HG03108 (cell line): ENCODE results near the gene GAREM1.
A peak's percentile ranks its signal among the peaks of the same experiment; 100 is the strongest.
"Not testable (repeated sequence)": the region's sequence is repeated elsewhere in the genome, so short reads cannot be mapped to it uniquely, and the experiment has no call there.

ENCODE experiments used
- ATAC-seq: cut with Tn5 transposase; IDR thresholded peaks from one replicate; pipeline ENCODE4 v1.9.1; 2021; ENCODE audit warnings: moderate library complexity; ENCODE audit not compliant: unreplicated experiment

GAREM1 gene

DNA sequence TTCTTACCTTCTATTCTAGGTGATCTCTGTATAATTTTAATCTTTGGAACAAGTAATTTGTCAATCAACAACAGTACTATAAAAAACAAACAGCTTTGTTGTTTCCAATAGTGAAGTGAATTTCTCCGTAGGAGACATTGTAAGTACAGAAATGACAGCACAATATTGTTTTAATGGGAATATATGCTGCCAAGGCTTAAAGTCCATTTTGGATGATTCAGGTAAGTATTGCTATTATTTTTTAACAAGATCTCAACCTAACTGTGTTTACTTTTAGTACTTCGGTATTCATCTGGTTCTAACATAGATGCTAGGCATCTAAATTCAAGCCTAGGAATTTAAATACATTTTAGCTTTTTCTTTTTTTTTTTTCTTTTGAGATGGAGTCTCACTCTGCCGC is 175.1 kb downstream of the GAREM1 start:
- no peak for ATAC-seq

- ATAC-seq: no peak
Measured at GRCh38 chr18:32293107-32293506, 177.6 kb downstream of the GAREM1 start.

- ATAC-seq: not testable (repeated sequence)
Measured at GRCh38 chr18:32291623-32292022, 179.1 kb downstream of the GAREM1 start.

DNA sequence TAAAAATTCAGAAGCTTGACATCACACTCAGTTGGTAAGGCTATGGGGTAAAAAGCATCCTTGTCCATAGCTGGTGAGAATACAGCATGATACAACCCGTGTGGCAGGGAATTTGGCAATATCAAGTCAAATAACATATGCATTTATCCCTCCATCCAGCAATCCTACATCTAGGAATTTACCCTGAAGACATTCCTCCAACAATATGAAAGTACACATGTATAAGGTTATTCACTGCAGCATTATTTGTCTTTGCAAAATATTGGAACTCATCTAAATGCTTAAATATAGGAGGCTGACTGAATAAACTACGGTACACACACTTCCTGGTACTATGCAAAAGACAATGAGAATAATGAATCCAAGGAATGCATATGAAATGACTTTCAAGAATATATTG is 179.9 kb downstream of the GAREM1 start:
- ATAC-seq: no peak

- ATAC-seq: peak; percentile 69
Measured at GRCh38 chr18:32289483-32290075, 181.1 kb downstream of the GAREM1 start.

DNA sequence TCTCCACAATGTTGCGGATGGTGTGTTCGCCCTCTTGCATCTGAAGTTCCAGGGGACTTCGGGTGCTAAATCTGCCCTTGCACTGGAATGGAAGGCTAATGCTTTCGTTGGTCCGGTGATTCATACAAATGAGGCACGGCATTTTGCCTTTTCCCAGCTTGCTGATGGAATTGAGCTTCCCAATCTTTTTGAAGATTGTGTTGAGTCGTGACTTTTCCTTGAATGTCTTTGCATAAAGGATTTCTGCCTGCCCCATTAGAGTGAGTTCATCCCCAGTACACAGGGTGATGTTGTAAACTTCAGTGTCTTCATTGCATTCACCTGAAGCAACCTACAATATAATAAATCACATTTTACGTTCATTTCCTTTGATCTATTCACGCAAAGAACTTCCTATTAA is 182.8 kb downstream of the GAREM1 start:
- no peak for ATAC-seq

GRCh38 chr18:32287249-32287648 is 183.4 kb downstream of the GAREM1 start:
- ATAC-seq: no peak

DNA sequence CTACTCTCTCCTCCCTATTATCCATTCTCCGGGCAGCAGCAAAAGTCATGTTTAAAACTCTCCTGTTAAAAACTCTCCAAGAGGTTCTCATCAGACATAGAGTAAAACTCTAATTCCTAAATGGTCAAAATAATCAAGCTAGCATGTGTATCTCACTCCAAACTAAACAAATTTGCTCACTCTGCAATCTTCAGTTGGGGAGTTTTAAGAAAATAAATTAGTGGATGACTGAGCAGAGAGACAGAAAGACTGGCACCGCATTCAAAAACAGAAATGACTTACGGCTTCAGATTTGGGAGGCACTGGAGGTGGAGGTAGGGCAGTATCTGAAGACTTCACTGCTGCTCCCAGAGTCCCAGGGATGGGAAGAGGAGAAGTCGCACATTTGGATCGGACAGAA is 183.9 kb downstream of the GAREM1 start:
- ATAC-seq: no peak

DNA sequence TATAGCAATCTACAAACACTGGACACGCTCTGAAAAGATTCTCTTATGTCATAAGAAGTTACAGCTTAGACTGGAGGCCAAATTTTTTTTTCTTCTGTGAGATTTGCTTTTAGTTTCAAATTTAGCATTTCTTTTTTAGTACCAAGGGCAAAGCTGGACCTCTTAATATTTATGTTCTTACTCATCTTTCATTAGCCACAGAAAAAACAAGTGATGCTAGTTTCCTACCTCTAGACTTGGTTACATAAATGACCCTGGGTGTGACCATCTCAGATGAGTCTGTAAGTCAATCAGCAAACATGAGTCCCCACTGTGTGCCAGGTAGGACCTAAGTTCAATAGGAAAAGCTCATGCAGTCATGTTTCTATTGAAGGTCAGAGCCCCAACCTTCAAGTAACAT is 186.4 kb downstream of the GAREM1 start:
- ATAC-seq: no peak

DNA sequence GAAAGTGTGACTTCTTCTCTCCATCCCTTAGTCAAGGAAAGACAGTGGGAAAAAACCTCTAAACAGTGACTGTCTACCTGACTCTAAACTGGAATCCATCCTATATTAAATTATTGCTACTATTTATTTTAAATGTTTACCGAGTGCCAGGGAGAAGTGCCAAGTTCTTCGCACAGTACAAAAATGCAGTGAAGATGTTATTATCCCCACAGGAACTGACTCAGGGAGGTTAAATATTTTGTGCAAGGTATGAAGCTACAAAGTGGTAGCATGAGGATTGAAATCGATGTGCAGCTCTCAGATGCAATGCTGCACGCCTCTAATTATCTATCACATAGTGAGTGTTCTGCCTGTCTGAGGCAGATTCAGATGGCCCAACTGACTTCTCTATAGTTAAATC is 189.8 kb downstream of the GAREM1 start:
- ATAC-seq: no peak

DNA sequence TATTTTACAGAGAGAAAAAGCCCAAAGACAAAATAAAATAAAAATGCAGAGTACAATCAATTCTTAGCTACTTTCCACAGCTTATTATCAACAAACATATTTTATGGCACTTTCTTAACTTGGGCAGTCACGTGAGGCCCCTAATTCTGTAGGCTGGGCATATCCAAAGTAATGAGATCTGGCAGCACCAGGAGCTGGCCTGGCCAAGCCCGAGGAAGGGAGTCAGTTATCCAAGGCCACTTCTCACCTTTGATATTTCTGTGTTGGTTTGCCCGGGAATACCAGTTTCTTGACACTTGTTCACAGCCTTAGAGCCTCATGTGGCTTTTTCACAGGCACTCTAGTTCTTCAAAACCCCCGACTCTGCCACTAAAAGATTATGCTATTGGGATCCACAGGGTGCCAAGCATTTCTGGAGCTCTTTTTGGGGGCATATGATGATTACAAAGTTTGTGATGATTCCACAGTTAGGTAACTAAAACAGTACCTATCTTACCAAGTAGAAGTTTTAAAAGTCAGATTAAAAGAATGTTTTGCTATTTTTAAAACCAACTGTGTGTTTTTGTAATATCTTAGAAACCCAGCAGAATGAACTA is 190.4 kb downstream of the GAREM1 start:
- ATAC-seq: no peak

DNA sequence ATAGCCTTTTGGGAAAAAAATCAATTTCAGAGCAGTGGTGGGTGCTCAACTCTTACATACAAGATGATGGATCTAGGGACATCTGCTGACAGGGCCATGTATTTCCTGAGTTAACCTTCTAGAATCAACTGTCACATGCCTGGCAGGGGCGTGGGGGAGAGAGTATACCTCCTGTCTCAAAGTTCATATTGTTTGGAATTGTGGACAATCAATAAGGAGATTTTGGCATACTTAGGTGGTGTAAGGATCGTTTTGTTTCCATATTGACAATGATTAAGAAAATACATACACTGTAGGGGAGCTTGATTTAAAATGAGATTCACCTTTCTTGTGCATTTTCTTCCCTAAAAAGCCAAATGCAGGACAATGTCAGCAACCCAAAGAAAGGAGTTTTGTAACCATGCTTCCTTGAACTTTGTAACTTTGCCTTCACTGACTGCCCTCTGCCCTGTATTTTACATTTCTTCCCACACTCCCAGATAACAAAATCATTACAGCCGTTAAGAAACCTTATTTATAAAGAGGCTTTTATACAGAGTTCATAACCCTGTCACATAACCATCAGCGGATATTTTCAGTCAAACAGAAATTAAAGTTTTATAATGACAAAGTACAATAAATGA is 192.4 kb downstream of the GAREM1 start:
- ATAC-seq: no peak

- no peak for ATAC-seq
Measured at GRCh38 chr18:32277549-32277948, 193.1 kb downstream of the GAREM1 start.

DNA sequence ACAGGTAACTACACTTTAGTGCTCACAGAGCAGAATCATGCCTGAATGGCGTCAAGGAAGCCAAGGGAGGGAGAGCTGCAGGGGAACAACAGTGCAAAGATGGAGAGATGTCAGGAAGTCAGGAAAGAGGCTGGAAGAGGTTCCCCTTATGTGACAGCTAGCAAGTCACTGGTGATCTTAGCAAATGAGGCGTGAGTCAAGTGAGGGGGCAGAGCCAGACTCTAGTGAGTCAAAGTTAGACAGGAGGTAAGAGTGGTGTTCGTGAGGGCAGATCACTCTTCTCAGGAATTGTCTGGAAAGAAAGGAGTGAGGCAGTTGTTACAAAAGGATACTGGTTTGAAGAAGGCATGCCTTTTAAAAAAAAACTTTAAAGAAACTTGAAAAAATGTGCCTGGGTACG is 193.8 kb downstream of the GAREM1 start:
- ATAC-seq: no peak

- ATAC-seq: no peak
Measured at GRCh38 chr18:32276256-32276655, 194.4 kb downstream of the GAREM1 start.

DNA sequence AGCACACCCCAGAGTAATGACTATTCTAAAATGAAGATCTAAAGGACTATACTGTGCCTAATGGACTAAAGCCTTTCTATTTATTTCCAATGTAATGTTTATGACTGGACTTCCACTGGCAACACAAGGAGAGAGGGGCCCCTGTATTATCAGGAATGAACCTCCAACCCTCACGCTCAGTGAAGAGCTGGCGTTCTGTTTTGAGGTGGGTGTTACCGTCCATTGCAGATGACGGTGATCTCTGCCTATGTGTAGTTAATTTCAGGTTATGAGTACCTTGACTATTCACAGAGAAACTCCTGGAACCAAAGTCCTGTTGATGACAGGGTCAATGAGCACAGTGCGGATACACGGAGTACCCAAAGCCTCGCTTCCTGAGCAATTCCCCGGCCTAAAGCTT is 195.5 kb downstream of the GAREM1 start:
- ATAC-seq: no peak

DNA sequence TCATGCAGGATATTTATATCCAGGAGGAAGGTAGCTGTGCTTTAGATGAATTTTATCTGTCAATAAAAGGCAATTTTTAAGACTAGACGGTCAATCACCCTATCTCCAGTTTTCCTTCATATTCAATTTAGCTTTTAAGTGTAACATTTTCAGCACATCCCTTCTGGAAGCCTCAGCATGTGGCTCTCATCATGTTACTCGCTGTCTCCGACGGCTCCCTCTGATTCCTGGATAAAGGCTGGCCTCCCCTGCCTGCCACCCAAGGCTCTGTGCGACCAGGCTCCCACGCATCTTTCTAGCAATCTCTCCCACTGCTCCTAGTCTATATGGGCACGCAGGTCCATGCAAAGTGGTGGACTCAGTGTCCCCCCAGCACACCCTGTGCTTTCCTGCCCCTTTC is 196.4 kb downstream of the GAREM1 start:
- no peak for ATAC-seq

- no peak for ATAC-seq
Measured at GRCh38 chr18:32271672-32272208, 198.9 kb downstream of the GAREM1 start.

DNA sequence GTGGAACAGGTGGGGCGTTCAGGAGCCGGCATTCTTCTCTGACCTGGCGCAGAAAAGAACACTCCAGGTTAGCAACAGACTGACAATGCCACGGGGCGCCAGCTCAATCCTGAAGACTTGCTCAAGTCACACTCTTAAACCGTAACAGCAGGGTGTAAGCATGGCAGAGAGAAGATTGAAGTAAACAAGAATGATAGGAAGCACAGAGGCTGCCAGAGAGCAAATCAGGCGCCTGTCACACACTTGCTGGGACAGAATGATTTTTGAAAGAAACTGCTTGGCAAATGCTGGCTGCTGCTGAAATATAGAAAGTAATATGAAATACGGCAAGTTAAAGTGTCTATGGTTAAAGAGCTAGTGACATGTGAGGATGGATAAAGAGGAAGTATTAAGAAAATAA is 200.3 kb downstream of the GAREM1 start:
- no peak for ATAC-seq

GRCh38 chr18:32267463-32267862 is 203.2 kb downstream of the GAREM1 start:
- ATAC-seq: no peak

DNA sequence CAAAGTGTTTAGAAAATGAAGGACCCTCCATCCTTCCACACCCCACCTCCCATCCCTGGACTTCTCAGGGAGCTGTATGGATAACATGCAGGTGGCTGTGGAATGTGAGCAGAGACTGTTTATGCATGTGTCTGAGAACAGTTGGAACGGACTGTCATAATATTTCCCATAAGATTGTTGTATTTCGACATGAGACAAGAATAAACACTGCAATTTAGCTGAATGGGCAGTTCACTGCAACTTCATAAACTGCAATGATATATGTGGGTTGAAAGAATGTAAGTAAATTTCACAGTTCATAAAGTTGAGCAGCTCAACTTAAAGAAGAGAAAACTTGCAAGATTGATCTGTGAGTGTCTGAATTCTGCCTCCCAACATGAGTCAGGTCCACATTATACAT is 206.3 kb downstream of the GAREM1 start:
- ATAC-seq: no peak

DNA sequence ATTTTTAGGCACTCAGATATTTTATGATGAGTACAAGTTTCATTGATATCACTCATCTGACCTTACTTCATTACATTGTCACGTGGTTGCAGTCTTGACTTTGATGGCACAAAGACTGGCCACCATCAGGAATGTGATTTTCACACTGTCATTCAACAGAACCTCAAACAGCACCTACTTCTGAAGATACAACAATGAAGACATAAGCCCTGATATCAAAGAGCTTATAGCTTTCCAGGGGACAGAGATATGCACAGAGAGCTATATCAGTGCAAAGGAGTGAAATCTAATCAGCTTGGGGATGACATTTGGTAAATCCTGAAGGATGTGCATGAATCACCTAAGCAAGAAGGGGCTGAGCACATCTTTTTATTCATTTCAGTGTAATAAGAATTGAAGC is 208.6 kb downstream of the GAREM1 start:
- no peak for ATAC-seq
